ENCODE measurements around the gene KIF24.
"Not testable (repeated sequence)": the region's sequence is repeated elsewhere in the genome, so short reads cannot be mapped to it uniquely, and the experiment has no call there.

KIF24 gene

GRCh38 chr9:34370970-34371880 lies 42.2 kb upstream of the KIF24 start:
- Histone ChIP-seq H3K9ac (ENCODE audit: low read length) (no peak overlapping the region), H3K36me3 (ENCODE audit: control insufficient read depth, insufficient read depth, low read length) (peaks cover 8% of the 10 kb centered on the region), H3K4me1 (ENCODE audit: control insufficient read depth, insufficient read depth, low read length) (peaks cover 25% of the 10 kb centered on the region), H3K4me3 (ENCODE audit: low read length) (no peak overlapping the region), H3K9me3 (ENCODE audit: control insufficient read depth, low read length) (no peaks in the 10 kb centered on the region), H3K27me3 (ENCODE audit: control insufficient read depth, insufficient read depth, low read length) (no peaks in the 10 kb centered on the region)

- no peaks in the 10 kb centered on the region for H3K9me3 ChIP-seq (ENCODE audit: control insufficient read depth, low read length)
- no peaks in the 10 kb centered on the region for H3K27me3 ChIP-seq (ENCODE audit: control insufficient read depth, insufficient read depth, low read length)
- no peak overlapping the region for H3K4me3 ChIP-seq (ENCODE audit: low read length)
- H3K9ac ChIP-seq (ENCODE audit: low read length) = no peak overlapping the region
- peaks cover 17% of the 10 kb centered on the region for H3K4me1 ChIP-seq (ENCODE audit: control insufficient read depth, insufficient read depth, low read length)
- peaks cover 8% of the 10 kb centered on the region for H3K36me3 ChIP-seq (ENCODE audit: control insufficient read depth, insufficient read depth, low read length)
Observed at GRCh38 chr9:34370335-34370969, 41.4 kb upstream of the KIF24 start.

GRCh38 chr9:34369636-34370035 lies 40.6 kb upstream of the KIF24 start:
- H3K27me3 ChIP-seq (ENCODE audit: control insufficient read depth, insufficient read depth, low read length) = no peaks in the 10 kb centered on the region
- peaks cover 9% of the 10 kb centered on the region for H3K4me1 ChIP-seq (ENCODE audit: control insufficient read depth, insufficient read depth, low read length)
- peaks cover 8% of the 10 kb centered on the region for H3K36me3 ChIP-seq (ENCODE audit: control insufficient read depth, insufficient read depth, low read length)
- no peak overlapping the region for H3K9ac ChIP-seq (ENCODE audit: low read length)
- no peak overlapping the region for H3K4me3 ChIP-seq (ENCODE audit: low read length)
- no peaks in the 10 kb centered on the region for H3K9me3 ChIP-seq (ENCODE audit: control insufficient read depth, low read length)

- H3K27me3 ChIP-seq (ENCODE audit: control insufficient read depth, insufficient read depth, low read length); H3K36me3 ChIP-seq (ENCODE audit: control insufficient read depth, insufficient read depth, low read length); H3K9me3 ChIP-seq (ENCODE audit: control insufficient read depth, low read length); H3K4me1 ChIP-seq (ENCODE audit: control insufficient read depth, insufficient read depth, low read length); H3K4me3 ChIP-seq (ENCODE audit: low read length); H3K9ac ChIP-seq (ENCODE audit: low read length): not testable (repeated sequence)
Observed at GRCh38 chr9:34368796-34369195, 39.7 kb upstream of the KIF24 start.

GRCh38 chr9:34367751-34368410 lies 38.8 kb upstream of the KIF24 start:
- not testable (repeated sequence) for H3K4me3 ChIP-seq (ENCODE audit: low read length); H3K36me3 ChIP-seq (ENCODE audit: control insufficient read depth, insufficient read depth, low read length); H3K9ac ChIP-seq (ENCODE audit: low read length); H3K27me3 ChIP-seq (ENCODE audit: control insufficient read depth, insufficient read depth, low read length); H3K4me1 ChIP-seq (ENCODE audit: control insufficient read depth, insufficient read depth, low read length); H3K9me3 ChIP-seq (ENCODE audit: control insufficient read depth, low read length)

GRCh38 chr9:34366365-34366764 lies 37.3 kb upstream of the KIF24 start:
- no peaks in the 10 kb centered on the region for H3K27me3 ChIP-seq (ENCODE audit: control insufficient read depth, insufficient read depth, low read length)
- peaks cover 8% of the 10 kb centered on the region for H3K36me3 ChIP-seq (ENCODE audit: control insufficient read depth, insufficient read depth, low read length)
- no peak overlapping the region for H3K9ac ChIP-seq (ENCODE audit: low read length)
- no peaks in the 10 kb centered on the region for H3K9me3 ChIP-seq (ENCODE audit: control insufficient read depth, low read length)
- no peak overlapping the region for H3K4me3 ChIP-seq (ENCODE audit: low read length)
- H3K4me1 ChIP-seq (ENCODE audit: control insufficient read depth, insufficient read depth, low read length) = no peaks in the 10 kb centered on the region

- Histone ChIP-seq H3K9me3 (ENCODE audit: control insufficient read depth, low read length) (no peaks in the 10 kb centered on the region), H3K27me3 (ENCODE audit: control insufficient read depth, insufficient read depth, low read length) (no peaks in the 10 kb centered on the region), H3K4me3 (ENCODE audit: low read length) (no peak overlapping the region), H3K4me1 (ENCODE audit: control insufficient read depth, insufficient read depth, low read length) (no peaks in the 10 kb centered on the region), H3K9ac (ENCODE audit: low read length) (no peak overlapping the region), H3K36me3 (ENCODE audit: control insufficient read depth, insufficient read depth, low read length) (peaks cover 8% of the 10 kb centered on the region)
Observed at GRCh38 chr9:34365282-34365681, 36.2 kb upstream of the KIF24 start.

- H3K27me3 ChIP-seq (ENCODE audit: control insufficient read depth, insufficient read depth, low read length) = no peaks in the 10 kb centered on the region
- H3K36me3 ChIP-seq (ENCODE audit: control insufficient read depth, insufficient read depth, low read length) = no peaks in the 10 kb centered on the region
- H3K9ac ChIP-seq (ENCODE audit: low read length) = no peak overlapping the region
- no peaks in the 10 kb centered on the region for H3K9me3 ChIP-seq (ENCODE audit: control insufficient read depth, low read length)
- no peak overlapping the region for H3K4me3 ChIP-seq (ENCODE audit: low read length)
- H3K4me1 ChIP-seq (ENCODE audit: control insufficient read depth, insufficient read depth, low read length) = no peaks in the 10 kb centered on the region
Observed at GRCh38 chr9:34363619-34364351, 34.7 kb upstream of the KIF24 start.

- Histone ChIP-seq H3K9me3 (ENCODE audit: control insufficient read depth, low read length) (no peaks in the 10 kb centered on the region), H3K4me3 (ENCODE audit: low read length) (no peak overlapping the region), H3K9ac (ENCODE audit: low read length) (no peak overlapping the region), H3K27me3 (ENCODE audit: control insufficient read depth, insufficient read depth, low read length) (no peaks in the 10 kb centered on the region), H3K36me3 (ENCODE audit: control insufficient read depth, insufficient read depth, low read length) (no peaks in the 10 kb centered on the region), H3K4me1 (ENCODE audit: control insufficient read depth, insufficient read depth, low read length) (no peaks in the 10 kb centered on the region)
Observed at GRCh38 chr9:34362614-34363214, 33.6 kb upstream of the KIF24 start.

- not testable (repeated sequence) for H3K4me1 ChIP-seq (ENCODE audit: control insufficient read depth, insufficient read depth, low read length); H3K27me3 ChIP-seq (ENCODE audit: control insufficient read depth, insufficient read depth, low read length); H3K4me3 ChIP-seq (ENCODE audit: low read length); H3K9me3 ChIP-seq (ENCODE audit: control insufficient read depth, low read length); H3K36me3 ChIP-seq (ENCODE audit: control insufficient read depth, insufficient read depth, low read length); H3K9ac ChIP-seq (ENCODE audit: low read length)
Observed at GRCh38 chr9:34352957-34353356, 23.9 kb upstream of the KIF24 start.

- H3K9ac ChIP-seq (ENCODE audit: low read length) = peak overlapping the region; percentile 34
- not testable (repeated sequence) for H3K36me3 ChIP-seq (ENCODE audit: control insufficient read depth, insufficient read depth, low read length); H3K9me3 ChIP-seq (ENCODE audit: control insufficient read depth, low read length); H3K27me3 ChIP-seq (ENCODE audit: control insufficient read depth, insufficient read depth, low read length); H3K4me3 ChIP-seq (ENCODE audit: low read length); H3K4me1 ChIP-seq (ENCODE audit: control insufficient read depth, insufficient read depth, low read length)
Observed at GRCh38 chr9:34352122-34352652, 23.1 kb upstream of the KIF24 start.

Measured in mucosa of stomach (tissue), 1 donor.